H1 (cell line): ENCODE data around the gene PAX6. TPM values are rescaled to one million over a fixed set of nuclear protein-coding genes. Genes with fewer than 3 reads are reported as not detected.

Experiments
- CTCF ChIA-PET: fragments of 300-600 bp; sonication (Branson Sonifier 250); formaldehyde crosslinking; loops from one replicate; lab custom pipeline; 2021; ENCODE audit not compliant: partially characterized antibody; lab: Charles Lee
- POLR2A ChIA-PET: fragments of 300-600 bp; sonication (Branson Sonifier 250); formaldehyde crosslinking; loops from one replicate; lab custom pipeline; 2021; ENCODE audit warnings: inconsistent platforms; ENCODE audit not compliant: partially characterized antibody; lab: Charles Lee
- DNase-seq, 2 experiments: peaks; one replicate each; pipeline versions ENCODE4 v3.0.0 to v3.0.0-alpha.2; 2010 to 2022; ENCODE audit warnings: low spot score in 2 of 2, low read depth in 1 of 2, mixed read lengths in 1 of 2
- FAIRE-seq: peaks from 2 replicates; lab custom pipeline; 2011; peaks lifted over from hg19 to GRCh38; lab: Jason Lieb, UNC
- H2AFZ ChIP-seq: 2 replicates; pipeline ENCODE4 v1.8.1; 2012; ENCODE audit warnings: low read length, inconsistent platforms
- H2AK5ac ChIP-seq: 2 replicates; pipeline ENCODE4 v1.6.1; 2013; ENCODE audit warnings: low read depth, low read length
- H2BK120ac ChIP-seq: replicated peaks from 2 replicates; pipeline ENCODE3; 2013; ENCODE audit warnings: low read depth, low read length, inconsistent platforms
- H2BK12ac ChIP-seq: 2 replicates; pipeline ENCODE4 v1.6.1; 2013; ENCODE audit warnings: low read depth, low read length
- H2BK15ac ChIP-seq: 2 replicates; pipeline ENCODE4 v1.6.1; 2013; ENCODE audit warnings: low read length
- H2BK20ac ChIP-seq: 2 replicates; pipeline ENCODE4 v1.6.1; 2013; ENCODE audit warnings: low read length
- H2BK5ac ChIP-seq: 2 replicates; pipeline ENCODE4 v1.6.1; 2013; ENCODE audit warnings: low read depth, low read length
- H3K14ac ChIP-seq: 2 replicates; pipeline ENCODE4 v1.6.1; 2013; ENCODE audit warnings: inconsistent platforms; ENCODE audit not compliant: insufficient read length
- H3K18ac ChIP-seq: 2 replicates; pipeline ENCODE4 v1.6.1; 2013; ENCODE audit warnings: low read length; ENCODE audit errors: extremely low read depth
- H3K23ac ChIP-seq: 2 replicates; pipeline ENCODE4 v1.6.1; 2013; ENCODE audit warnings: inconsistent platforms; ENCODE audit not compliant: insufficient read length
- H3K23me2 ChIP-seq: 2 replicates; pipeline ENCODE4 v1.6.1; 2013; ENCODE audit warnings: low read depth, low read length
- H3K27ac ChIP-seq: 2 replicates; pipeline ENCODE4 v1.6.1; 2011; ENCODE audit warnings: low read depth, low read length, inconsistent platforms
- H3K27me3 ChIP-seq, 4 experiments: replicated peaks in 1 of 4; 1 replicate in 1 of 4; 2 replicates in 3 of 4; pipeline versions ENCODE4 v1.6.1 to v1.8.1; 2011 to 2013; ENCODE audit warnings: low read length in 3 of 4, mild to moderate bottlenecking in 3 of 4, inconsistent platforms in 2 of 4, mixed read lengths in 2 of 4, moderate library complexity in 1 of 4; ENCODE audit not compliant: control insufficient read depth in 3 of 4, insufficient read depth in 3 of 4; ENCODE audit errors: extremely low read depth in 1 of 4
- H3K36me3 ChIP-seq, 4 experiments: 2 replicates each; pipeline versions ENCODE4 v1.6.1 to v1.8.1; 2011 to 2013; ENCODE audit warnings: mild to moderate bottlenecking in 4 of 4, low read length in 3 of 4, moderate library complexity in 2 of 4, control low read depth in 1 of 4, inconsistent platforms in 1 of 4; ENCODE audit not compliant: insufficient read depth in 4 of 4, control insufficient read depth in 2 of 4
- H3K4ac ChIP-seq: replicated peaks from 2 replicates; pipeline ENCODE3; 2013; ENCODE audit warnings: low read length, low read depth, mixed read lengths, inconsistent platforms; ENCODE audit not compliant: insufficient read length
- H3K4me1 ChIP-seq, 4 experiments: replicated peaks in 1 of 4; 1 replicate in 1 of 4; 2 replicates in 3 of 4; pipeline versions ENCODE4 v1.6.1 to v1.8.1; 2011 to 2013; ENCODE audit warnings: low read length in 3 of 4, inconsistent platforms in 2 of 4, mixed read lengths in 1 of 4; ENCODE audit not compliant: insufficient read depth in 4 of 4, control insufficient read depth in 3 of 4
- H3K4me2 ChIP-seq, 2 experiments: 2 replicates each; pipeline versions ENCODE4 v1.6.1 to v1.8.1; 2011 to 2013; ENCODE audit warnings: low read depth in 2 of 2, low read length in 2 of 2, control low read depth in 1 of 2, inconsistent platforms in 1 of 2, mild to moderate bottlenecking in 1 of 2; ENCODE audit not compliant: insufficient read depth in 1 of 2
- H3K4me3 ChIP-seq, 4 experiments: fragments of 200-600, 300-600 bp in 1 of 4; sonication (generic), shearing (Covaris generic), sonication (Bioruptor Twin) in 1 of 4; 2 replicates each; pipeline versions ENCODE4 v1.5.1 to v1.8.1; 2011 to 2016; ENCODE audit warnings: low read length in 4 of 4, low read depth in 3 of 4, control low read depth in 2 of 4, inconsistent platforms in 2 of 4, mild to moderate bottlenecking in 2 of 4, mixed read lengths in 1 of 4, moderate library complexity in 1 of 4; ENCODE audit not compliant: insufficient read depth in 2 of 4; ENCODE audit errors: extremely low read depth in 1 of 4
- H3K56ac ChIP-seq: replicated peaks from 2 replicates; pipeline ENCODE3; 2013; ENCODE audit warnings: low read depth, mild to moderate bottlenecking, mixed read lengths, low read length, inconsistent platforms; ENCODE audit not compliant: insufficient read length
- H3K79me1 ChIP-seq: 2 replicates; pipeline ENCODE4 v1.6.1; 2013; ENCODE audit warnings: low read depth, low read length, control low read depth
- H3K79me2 ChIP-seq, 2 experiments: 2 replicates each; pipeline versions ENCODE4 v1.6.1 to v1.8.1; 2012 to 2013; ENCODE audit warnings: low read length in 2 of 2, mild to moderate bottlenecking in 2 of 2, inconsistent platforms in 1 of 2; ENCODE audit not compliant: insufficient read depth in 2 of 2, control insufficient read depth in 1 of 2
- H3K9ac ChIP-seq, 4 experiments: replicated peaks in 1 of 4; 1 replicate in 1 of 4; 2 replicates in 3 of 4; pipeline versions ENCODE4 v1.6.1 to v1.8.1; 2011 to 2013; ENCODE audit warnings: low read depth in 3 of 4, low read length in 3 of 4, control low read depth in 2 of 4, mild to moderate bottlenecking in 2 of 4, moderate library complexity in 2 of 4, inconsistent platforms in 1 of 4; ENCODE audit errors: extremely low read depth in 1 of 4
- H3K9me3 ChIP-seq, 2 experiments: 2 replicates each; pipeline versions ENCODE4 v1.6.1 to v1.8.1; 2012 to 2013; ENCODE audit warnings: mild to moderate bottlenecking in 2 of 2, moderate library complexity in 2 of 2, control low read depth in 1 of 2, inconsistent platforms in 1 of 2, low read depth in 1 of 2, low read length in 1 of 2, mixed read lengths in 1 of 2; ENCODE audit not compliant: insufficient read depth in 2 of 2
- H4K20me1 ChIP-seq, 2 experiments: replicated peaks in 1 of 2; 2 replicates each; pipeline versions ENCODE3 to v1.8.1; 2011 to 2013; ENCODE audit warnings: inconsistent platforms in 2 of 2, low read length in 2 of 2, mild to moderate bottlenecking in 1 of 2; ENCODE audit not compliant: insufficient read depth in 2 of 2, control insufficient read depth in 1 of 2
- H4K5ac ChIP-seq: 2 replicates; pipeline ENCODE4 v1.6.1; 2013; ENCODE audit warnings: low read length, low read depth, mixed read lengths, inconsistent platforms; ENCODE audit not compliant: insufficient read length
- H4K8ac ChIP-seq: 2 replicates; pipeline ENCODE4 v1.8.0; 2013; ENCODE audit warnings: mild to moderate bottlenecking, moderate library complexity, low read length, inconsistent platforms; ENCODE audit not compliant: insufficient read depth; ENCODE audit errors: extremely low read depth
- H4K91ac ChIP-seq: replicated peaks from 2 replicates; pipeline ENCODE3; 2013; ENCODE audit warnings: low read length, mixed read lengths, inconsistent platforms; ENCODE audit not compliant: insufficient read length
- KDM4A ChIP-seq: IDR thresholded peaks from one replicate; pipeline ENCODE4 v1.7.1; 2012; ENCODE audit warnings: low read depth, mild to moderate bottlenecking, moderate library complexity, low read length, inconsistent platforms; ENCODE audit not compliant: severe bottlenecking
- KDM5A ChIP-seq: fragments of 200-600 bp; IDR thresholded peaks from 2 replicates; pipeline ENCODE4 v1.7.1; 2012; ENCODE audit warnings: mild to moderate bottlenecking, low read length, inconsistent platforms, mixed read lengths
- WGBS, 2 experiments: shearing (Covaris generic) in 1 of 2; methylation state at CpG; one replicate each; pipeline versions ENCODE4 v1.1.6 to v1.1.7; 2013 to 2015; ENCODE audit warnings: low lambda C conversion rate in 2 of 2, mixed read lengths in 2 of 2, inconsistent platforms in 1 of 2, low coverage in 1 of 2, missing lambda C conversion rate in 1 of 2; ENCODE audit not compliant: insufficient replicate concordance in 2 of 2, insufficient coverage in 1 of 2, insufficient read length in 1 of 2; ENCODE audit errors: extremely low coverage in 1 of 2, missing lambda C conversion rate in 1 of 2; 5-methylcytosine and 5-hydroxymethylcytosine counted together
- polyA plus RNA-seq, 7 experiments: library from polyadenylated mRNA; depleted of rRNA in 3 of 7; stranded (reverse) in 5 of 7; unstranded in 2 of 7; fragments of >200 nt in 5 of 7; fragments of 200-250 nt in 2 of 7; gene quantifications; 1 replicate in 5 of 7; 2 replicates in 1 of 7; 4 replicates in 1 of 7; pipeline versions ENCODE4 v1.2.1 to v1.2.3, GENCODE V29; 2011 to 2013; ENCODE audit warnings: missing spikeins in 2 of 7, mixed read lengths in 2 of 7
- total RNA-seq: library from RNA; stranded (reverse); fragmentation: NEBNext Ultra II Directional; extraction: Animal tissue kit (Norgen Biotek cat#: 25700); gene quantifications from 2 replicates; pipeline ENCODE4 v1.2.1, GENCODE V29; 2021

Gene PAX6
- total and polyA plus RNA-seq, 2 of the 8 experiments (the other 6 are each of a cell fraction or from before 2014, with no cell fraction given), result 0.30 to 0.65 TPM

GRCh38 chr11:31813391-31814175, 2.5 kb upstream of the PAX6 start:
- H3K79me2 ChIP-seq, result no peaks in the 10 kb centered on the region
- FAIRE-seq (no peak), DNase-seq (peak in 1 of 2 experiments; percentile 61)
- no peak overlapping the region for H3K56ac ChIP-seq
- H2BK15ac ChIP-seq, result no peak overlapping the region
- H3K4me3 ChIP-seq, result peak overlapping the region; percentile 20 to 62 (median 34); a peak in 7 of 8 replicates
- H3K9ac ChIP-seq, result no peak overlapping the region
- no peaks in the 10 kb centered on the region for H3K9me3 ChIP-seq
- no peak overlapping the region for H4K91ac ChIP-seq
- H4K20me1 ChIP-seq, result peaks cover 0 to 13% of the 10 kb centered on the region in 2 experiments
- peaks cover 7 to 54% (median 47%) of the 10 kb centered on the region in 4 experiments for H3K4me1 ChIP-seq
- H3K4ac ChIP-seq, result no peak overlapping the region
- H4K5ac ChIP-seq, result no peak overlapping the region
- no peak overlapping the region; the same call in 1 of the 2 replicates for H3K18ac ChIP-seq
- no peak overlapping the region for H2AFZ ChIP-seq
- no peak overlapping the region for H2AK5ac ChIP-seq
- POLR2A ChIA-PET, result interaction anchor here (1.7 to 1.9 kb wide), 2 partner anchors 9 to 15 kb away, joined by 8 to 9 read pairs; no protein-coding TSS in a partner anchor
- peaks cover 83 to 99% (median 96%) of the 10 kb centered on the region in 4 experiments for H3K27me3 ChIP-seq
- H2BK120ac ChIP-seq, result no peak overlapping the region
- peak overlapping the region; percentile 74 to 91 for H3K4me2 ChIP-seq
- 2% methylated on average over 32 of the region's 35 CpGs; no CpG with 5 or more reads in 1 of the 2 experiments for WGBS, 2 experiments
- H3K23me2 ChIP-seq, result peaks cover 8% of the 10 kb centered on the region; the same call in 1 of the 2 replicates
- TF ChIP-seq KDM4A, result peak; percentile 30
- no peak for TF ChIP-seq KDM5A
- H2BK20ac ChIP-seq, result no peak overlapping the region
- H2BK5ac ChIP-seq, result no peak overlapping the region
- H3K79me1 ChIP-seq, result no peaks in the 10 kb centered on the region
- no peak overlapping the region for H3K23ac ChIP-seq
- no peak overlapping the region for H4K8ac ChIP-seq
- no peak overlapping the region for H3K14ac ChIP-seq
- peak overlapping the region; percentile 80; the same call in 1 of the 2 replicates for H2BK12ac ChIP-seq
- CTCF ChIA-PET, result interaction anchor here (0.8 to 3.4 kb wide), 5 partner anchors 9 to 416 kb away, joined by 3 to 17 read pairs (median 5); no protein-coding TSS in a partner anchor
- no peak overlapping the region for H3K27ac ChIP-seq
- H3K36me3 ChIP-seq, result no peaks in the 10 kb centered on the region; a peak in 1 of 8 replicates
